Islet of Langerhans (tissue), 1 donor: ENCODE measurements around the gene FEN1.

ENCODE experiments used
- FAIRE-seq: peaks from one replicate; lab custom pipeline; 2011; peaks lifted over from hg19 to GRCh38; lab: Jason Lieb, UNC

The FEN1 gene

DNA sequence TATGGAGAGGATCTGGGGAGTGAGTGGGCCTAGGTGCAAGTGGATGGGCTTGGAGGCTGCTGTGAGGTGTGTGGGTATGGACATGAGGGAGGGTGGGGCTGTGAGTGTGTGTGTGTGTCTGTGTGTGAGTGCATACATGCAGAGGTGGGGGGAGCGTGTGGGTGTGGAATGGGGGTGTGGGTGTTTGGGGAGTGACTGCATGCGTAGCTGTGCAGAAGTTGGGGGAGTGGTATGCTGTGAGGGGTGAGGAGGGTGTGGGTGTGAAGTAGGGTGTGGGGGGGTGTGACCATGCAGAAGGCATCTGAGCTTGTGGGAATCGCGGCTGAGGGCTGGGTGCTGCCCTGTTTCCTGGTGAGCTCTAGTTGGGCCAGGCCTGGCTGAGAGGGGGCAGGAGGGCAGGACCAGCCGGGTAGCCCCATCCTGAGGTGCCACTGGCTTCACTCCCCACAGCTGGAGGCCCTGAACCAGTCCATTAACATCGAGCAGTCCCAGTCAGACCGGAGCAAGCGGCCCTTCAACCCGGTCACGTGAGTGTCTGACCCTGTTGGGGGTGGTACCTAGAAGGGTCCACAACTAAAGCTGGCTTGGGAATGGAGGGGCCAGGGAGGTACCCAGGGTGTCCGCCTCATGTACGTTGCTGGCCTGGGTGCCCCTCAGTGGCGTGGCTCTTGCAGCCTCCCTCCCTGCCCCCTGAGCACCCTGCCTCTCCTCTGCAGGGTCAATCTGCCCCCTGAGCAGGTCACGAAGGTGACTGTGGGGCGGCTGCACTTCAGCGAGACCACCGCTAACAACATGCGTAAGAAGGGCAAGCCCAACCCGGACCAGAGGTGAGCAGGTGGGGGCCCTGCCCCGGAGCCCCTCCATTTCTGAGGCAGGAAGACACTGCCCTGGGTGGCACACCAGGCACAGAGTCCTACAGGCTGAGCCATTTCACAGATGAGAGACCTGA, 16.8 kb upstream of the FEN1 start:
- no peak for FAIRE-seq

DNA sequence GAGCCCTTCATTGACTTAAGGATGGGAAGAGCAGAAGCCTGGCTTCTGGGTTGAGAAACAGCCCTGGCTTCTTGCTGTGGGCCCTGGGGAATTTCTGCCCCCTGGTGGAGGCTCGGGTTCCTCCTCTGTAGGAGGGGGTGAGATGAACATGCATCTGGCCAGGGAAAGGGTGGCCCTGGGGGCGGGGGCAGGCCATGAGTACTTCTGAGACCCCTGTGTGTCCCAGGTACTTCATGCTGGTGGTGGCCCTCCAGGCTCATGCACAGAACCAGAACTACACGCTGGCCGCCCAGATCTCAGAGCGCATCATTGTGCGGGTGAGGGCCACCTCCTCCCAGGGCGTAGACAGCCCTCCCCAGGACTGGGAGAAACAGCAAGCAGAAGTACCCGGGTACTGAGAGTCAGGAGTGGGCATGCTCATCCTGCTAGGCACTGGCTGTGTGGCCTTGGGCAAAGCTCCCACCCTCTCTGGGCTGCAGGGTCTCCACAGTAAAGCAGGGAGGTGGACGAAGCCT, 16.1 kb upstream of the FEN1 start:
- no peak for FAIRE-seq

- no peak for FAIRE-seq
Observed at GRCh38 chr11:61777234-61778090, 15.2 kb upstream of the FEN1 start.

DNA sequence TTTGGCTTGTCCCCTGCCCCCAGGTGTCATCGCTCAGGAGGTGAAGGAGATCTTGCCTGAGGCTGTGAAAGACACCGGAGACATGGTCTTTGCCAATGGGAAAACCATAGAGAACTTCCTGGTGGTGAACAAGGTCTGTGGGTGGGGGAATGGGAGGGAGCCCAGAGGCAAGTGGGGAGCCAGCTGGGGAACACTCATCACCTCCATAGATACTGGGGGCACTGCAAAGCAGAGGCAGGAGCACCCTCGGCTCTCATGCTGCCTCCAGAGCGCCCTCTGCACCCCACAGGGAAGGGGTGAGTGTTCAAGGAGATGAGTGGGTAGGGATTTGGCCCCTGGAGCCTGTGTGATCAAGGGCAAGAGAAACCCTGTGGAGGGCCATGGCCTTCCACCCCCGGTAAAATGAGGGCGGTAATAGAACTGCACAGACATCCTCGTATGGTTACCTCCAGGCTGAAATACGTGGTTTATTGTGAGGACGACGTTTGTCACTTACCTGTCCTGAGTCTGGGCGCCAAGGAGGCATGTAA, 14.3 kb upstream of the FEN1 start:
- no peak for FAIRE-seq

DNA sequence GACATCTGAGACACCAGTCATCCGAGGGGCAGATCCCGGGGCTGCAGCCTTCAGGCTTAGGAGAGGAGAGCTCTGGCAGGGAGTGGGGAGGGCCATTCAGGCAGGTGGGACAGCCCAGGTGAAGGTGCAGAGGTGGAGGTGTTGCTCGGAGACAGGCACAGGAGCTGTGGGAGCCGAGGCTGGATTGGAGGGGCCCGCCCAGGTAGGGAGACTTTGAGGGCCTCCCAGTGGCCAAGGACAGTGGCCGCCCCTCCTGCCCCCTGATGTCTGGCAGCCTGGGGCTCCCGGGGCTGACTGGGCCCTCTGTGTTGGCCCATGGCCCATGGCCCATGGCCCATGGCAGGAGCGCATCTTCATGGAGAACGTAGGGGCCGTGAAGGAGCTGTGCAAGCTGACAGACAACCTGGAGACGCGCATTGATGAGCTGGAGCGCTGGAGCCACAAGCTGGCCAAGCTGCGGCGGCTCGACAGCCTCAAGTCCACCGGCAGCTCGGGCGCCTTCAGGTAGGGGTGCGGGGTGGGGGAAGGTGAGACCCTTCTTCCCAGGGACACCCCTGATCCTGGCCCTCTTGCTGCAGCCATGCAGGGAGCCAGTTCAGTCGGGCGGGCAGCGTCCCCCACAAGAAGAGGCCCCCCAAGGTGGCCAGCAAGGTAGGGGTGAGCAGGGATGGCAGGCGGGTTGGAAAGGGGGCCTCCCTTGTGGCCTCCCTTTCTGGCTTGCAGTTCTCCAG, 13.6 kb upstream of the FEN1 start:
- FAIRE-seq: no peak

GRCh38 chr11:61779666-61780525, 12.8 kb upstream of the FEN1 start:
- no peak for FAIRE-seq

GRCh38 chr11:61780581-61781162, 12.0 kb upstream of the FEN1 start:
- no peak for FAIRE-seq

GRCh38 chr11:61781585-61781984, 11.1 kb upstream of the FEN1 start:
- no peak for FAIRE-seq

- FAIRE-seq: no peak
Observed at GRCh38 chr11:61782299-61782698, 10.4 kb upstream of the FEN1 start.

- FAIRE-seq: no peak
Observed at GRCh38 chr11:61782841-61783240, 9.9 kb upstream of the FEN1 start.

- FAIRE-seq: no peak
Observed at GRCh38 chr11:61783717-61784505, 8.8 kb upstream of the FEN1 start.

DNA sequence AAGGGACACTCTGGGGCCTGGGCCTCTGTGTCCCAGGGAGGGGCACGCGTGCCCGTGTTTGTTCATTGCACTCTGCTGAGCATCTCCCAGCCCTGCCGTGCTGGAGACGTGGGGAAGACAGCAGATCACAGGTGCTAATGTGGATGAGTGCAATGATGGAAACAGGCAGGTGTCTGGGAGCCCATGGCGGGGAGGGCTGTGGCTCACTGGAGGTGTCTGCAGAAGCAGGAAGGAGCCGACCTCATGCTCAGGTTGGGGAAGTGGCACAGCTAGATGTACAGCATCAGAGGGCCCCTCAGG, 8.3 kb upstream of the FEN1 start:
- FAIRE-seq: no peak

- no peak for FAIRE-seq
Observed at GRCh38 chr11:61785837-61786402, 6.8 kb upstream of the FEN1 start.

- FAIRE-seq: no peak
Observed at GRCh38 chr11:61787928-61788491, 4.7 kb upstream of the FEN1 start.

DNA sequence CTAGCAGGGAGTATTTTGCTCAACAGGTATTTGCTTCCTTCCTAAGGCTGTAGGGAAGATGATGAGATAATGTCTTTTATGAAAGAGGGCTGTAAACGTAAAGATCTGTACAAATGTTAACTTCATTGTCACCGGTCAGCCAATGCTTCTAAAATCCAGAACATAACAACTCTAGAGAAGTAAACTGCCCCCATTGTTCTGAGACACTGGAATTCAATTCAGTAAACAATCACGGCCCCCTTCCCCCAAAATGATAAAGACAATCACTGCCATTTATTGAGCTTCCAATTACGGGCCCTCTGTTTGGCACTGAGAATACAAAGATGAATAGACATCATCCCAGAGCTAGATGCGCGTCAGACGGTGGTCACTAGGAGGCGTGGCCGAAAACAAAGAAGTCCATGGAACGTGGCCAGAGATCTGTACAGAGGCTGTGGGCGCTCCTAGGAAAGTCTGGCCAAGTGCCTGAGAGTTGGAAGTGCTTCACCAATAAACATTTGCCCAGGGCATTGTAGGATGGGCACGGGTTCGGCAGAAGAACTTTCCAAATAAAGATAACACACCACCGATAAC, 888 bp upstream of the FEN1 start:
- FAIRE-seq: no peak

GRCh38 chr11:61793083-61793828, 545 bp downstream of the FEN1 start:
- no peak for FAIRE-seq

DNA sequence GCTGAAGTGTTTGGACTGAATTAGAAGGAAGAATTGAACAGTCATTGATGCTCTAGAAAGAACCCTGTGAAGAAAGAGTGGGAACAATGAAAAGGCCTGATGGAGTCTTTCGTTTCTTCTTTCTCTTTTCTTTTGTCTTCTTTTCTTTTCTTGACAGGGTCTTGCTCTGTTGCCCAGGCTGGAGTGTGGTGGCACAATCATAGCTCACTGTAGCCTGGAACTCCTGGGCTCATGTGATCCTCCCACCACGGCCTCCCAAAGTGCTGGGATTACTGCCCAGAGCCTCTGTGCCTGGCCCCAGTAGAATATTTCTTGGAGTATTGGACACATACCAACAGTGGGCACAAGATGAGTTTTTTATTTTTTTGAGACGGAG, 1.1 kb downstream of the FEN1 start:
- FAIRE-seq: no peak

GRCh38 chr11:61794579-61794978, 1.9 kb downstream of the FEN1 start:
- FAIRE-seq: no peak
